Uterus (tissue), 2 donors: ENCODE measurements around the gene RCAN2.

ENCODE experiments used
- CTCF ChIP-seq, 4 experiments: fragments of 200-600 bp in 2 of 4; fragments of 450-650 bp in 2 of 4; sonication (generic) in 2 of 4; IDR thresholded peaks; one replicate each; pipeline ENCODE4 v1.5.1; 2016 to 2019; ENCODE audit warnings: antibody characterized with exemption in 4 of 4, mild to moderate bottlenecking in 2 of 4, moderate library complexity in 1 of 4
- POLR2A ChIP-seq, 2 donors: fragments of 450-650 bp; IDR thresholded peaks; one replicate each; pipeline ENCODE4 v1.6.1; 2016; ENCODE audit warnings: antibody characterized with exemption in 2 of 2, mild to moderate bottlenecking in 1 of 2, moderate library complexity in 1 of 2

GRCh38 chr6:46274502-46274901, 216.7 kb downstream of the RCAN2 start:
- no peak for TF ChIP-seq CTCF (IDR thresholded peaks at IDR 0.05)
- no peak for TF ChIP-seq POLR2A (IDR thresholded peaks at IDR 0.05)
